Osteocyte (in vitro differentiated cells): ENCODE results near the gene MYO1H. TPM values are rescaled to one million over a fixed set of nuclear protein-coding genes. Genes with fewer than 3 reads are reported as not detected.

Experiments
- DNase-seq: peaks from one replicate; pipeline ENCODE4 v3.0.0; 2021; ENCODE audit warnings: mixed read lengths; ENCODE audit not compliant: unreplicated experiment; ENCODE audit errors: extremely low spot score
- H3K27ac Mint-ChIP-seq: one replicate; pipeline ENCODE4 v1.8.0; 2021; ENCODE audit warnings: mild to moderate bottlenecking, mixed read lengths; ENCODE audit not compliant: unreplicated experiment
- H3K27me3 Mint-ChIP-seq: one replicate; pipeline ENCODE4 v1.8.0; 2021; ENCODE audit warnings: mixed read lengths; ENCODE audit not compliant: unreplicated experiment
- H3K36me3 Mint-ChIP-seq: one replicate; pipeline ENCODE4 v1.8.0; 2021; ENCODE audit warnings: mixed read lengths; ENCODE audit not compliant: unreplicated experiment
- H3K4me1 Mint-ChIP-seq: one replicate; pipeline ENCODE4 v1.8.0; 2021; ENCODE audit warnings: mixed read lengths; ENCODE audit not compliant: unreplicated experiment
- H3K4me3 Mint-ChIP-seq: one replicate; pipeline ENCODE4 v1.8.0; 2021; ENCODE audit warnings: mild to moderate bottlenecking, moderate library complexity, mixed read lengths; ENCODE audit not compliant: unreplicated experiment
- H3K9me3 Mint-ChIP-seq: one replicate; pipeline ENCODE4 v1.8.0; 2021; ENCODE audit warnings: mixed read lengths; ENCODE audit not compliant: unreplicated experiment
- total RNA-seq: library from RNA; stranded (reverse); gene quantifications from 2 replicates; pipeline ENCODE4 v1.2.1, GENCODE V29; 2021
- TF ChIP-seq, protein P1 (sequence below): fragments of 200-600 bp; sonication (generic); IDR thresholded peaks from 2 replicates; pipeline ENCODE4 v1.5.0; 2021; ENCODE audit warnings: antibody characterized with exemption, mild to moderate bottlenecking, moderate library complexity

MYO1H gene
- total RNA-seq, 1 donor from 2014 or later: not detected

DNA sequence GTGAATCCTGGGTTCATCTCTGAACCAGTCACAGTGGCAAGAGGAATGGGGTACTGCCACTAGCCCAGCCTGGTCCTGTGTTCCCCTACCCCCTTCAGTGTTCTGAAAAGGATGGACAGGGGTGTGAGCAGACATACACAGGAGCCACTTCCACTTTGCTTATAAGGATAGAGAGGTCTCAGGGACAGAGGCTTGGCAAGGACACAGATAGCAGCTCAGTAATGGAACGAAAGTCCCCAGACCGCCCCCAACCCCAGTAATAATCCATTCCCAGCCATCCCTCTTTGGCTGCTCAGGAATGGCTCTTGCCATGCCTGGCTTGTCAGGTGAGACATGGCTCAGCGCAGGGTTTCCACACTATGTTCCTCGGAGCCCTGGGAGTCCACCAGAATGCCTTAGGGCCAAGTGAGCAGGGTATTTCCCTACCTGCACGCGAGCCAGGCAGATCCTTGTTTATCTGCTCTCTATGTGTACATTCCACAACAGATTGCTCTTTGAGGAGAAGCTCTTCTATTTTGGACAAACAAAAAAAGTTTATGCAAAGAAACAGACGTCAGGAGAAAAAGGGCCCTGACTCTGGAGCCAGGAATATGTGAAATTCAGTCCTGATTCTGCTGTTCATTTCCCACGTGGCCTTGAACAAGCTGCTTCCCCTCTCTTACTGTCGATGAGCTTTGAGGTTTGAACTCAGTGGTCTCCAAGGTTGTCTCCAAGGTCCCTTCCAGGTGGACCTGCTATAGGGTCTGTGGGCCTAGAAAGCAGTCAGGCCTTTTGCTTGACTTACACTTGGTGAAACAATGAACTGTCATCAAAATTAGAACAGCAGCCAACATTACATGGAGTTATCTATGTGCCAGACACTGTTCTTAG, 139.7 kb downstream of the MYO1H start:
- peaks cover 29% of the 10 kb centered on the region for H3K36me3 Mint-ChIP-seq
- H3K4me1 Mint-ChIP-seq: no peaks in the 10 kb centered on the region
- TF ChIP-seq, protein P1, sequence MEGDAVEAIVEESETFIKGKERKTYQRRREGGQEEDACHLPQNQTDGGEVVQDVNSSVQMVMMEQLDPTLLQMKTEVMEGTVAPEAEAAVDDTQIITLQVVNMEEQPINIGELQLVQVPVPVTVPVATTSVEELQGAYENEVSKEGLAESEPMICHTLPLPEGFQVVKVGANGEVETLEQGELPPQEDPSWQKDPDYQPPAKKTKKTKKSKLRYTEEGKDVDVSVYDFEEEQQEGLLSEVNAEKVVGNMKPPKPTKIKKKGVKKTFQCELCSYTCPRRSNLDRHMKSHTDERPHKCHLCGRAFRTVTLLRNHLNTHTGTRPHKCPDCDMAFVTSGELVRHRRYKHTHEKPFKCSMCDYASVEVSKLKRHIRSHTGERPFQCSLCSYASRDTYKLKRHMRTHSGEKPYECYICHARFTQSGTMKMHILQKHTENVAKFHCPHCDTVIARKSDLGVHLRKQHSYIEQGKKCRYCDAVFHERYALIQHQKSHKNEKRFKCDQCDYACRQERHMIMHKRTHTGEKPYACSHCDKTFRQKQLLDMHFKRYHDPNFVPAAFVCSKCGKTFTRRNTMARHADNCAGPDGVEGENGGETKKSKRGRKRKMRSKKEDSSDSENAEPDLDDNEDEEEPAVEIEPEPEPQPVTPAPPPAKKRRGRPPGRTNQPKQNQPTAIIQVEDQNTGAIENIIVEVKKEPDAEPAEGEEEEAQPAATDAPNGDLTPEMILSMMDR: no peak
- H3K9me3 Mint-ChIP-seq: no peaks in the 10 kb centered on the region
- DNase-seq: no peak
- H3K4me3 Mint-ChIP-seq: no peak overlapping the region
- no peaks in the 10 kb centered on the region for H3K27me3 Mint-ChIP-seq
- H3K27ac Mint-ChIP-seq: no peak overlapping the region

DNA sequence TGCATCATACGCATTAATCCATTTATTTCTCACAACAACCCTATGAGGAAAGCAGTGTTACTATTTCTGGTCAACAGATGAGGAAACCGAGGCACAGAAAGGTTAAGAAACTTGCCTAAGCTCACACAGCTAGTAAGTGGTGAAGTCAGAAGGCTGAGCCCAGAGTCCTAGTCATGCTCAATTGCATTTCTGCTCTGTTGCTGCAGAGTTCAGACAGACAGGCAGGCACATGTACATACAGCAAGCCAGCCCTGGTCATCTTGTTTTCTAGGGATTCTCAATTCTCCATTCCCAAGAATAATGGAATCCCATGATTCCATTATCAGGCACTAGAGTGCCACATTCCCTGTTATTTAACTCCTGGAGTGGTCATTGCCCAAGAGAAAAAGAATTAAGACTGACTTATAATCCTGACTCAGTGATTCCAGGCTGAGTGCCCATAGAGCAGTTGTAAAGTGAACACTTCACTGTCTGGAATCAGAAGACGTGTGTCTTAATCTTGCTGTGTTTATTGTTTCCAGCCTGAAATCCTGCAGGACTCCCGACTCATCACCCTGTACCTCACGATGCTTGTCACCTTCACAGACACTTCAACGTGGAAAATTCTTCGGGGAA, 140.5 kb downstream of the MYO1H start:
- TF ChIP-seq, protein P1: no peak
- no peaks in the 10 kb centered on the region for H3K9me3 Mint-ChIP-seq
- H3K27ac Mint-ChIP-seq: no peak overlapping the region
- no peaks in the 10 kb centered on the region for H3K27me3 Mint-ChIP-seq
- no peaks in the 10 kb centered on the region for H3K4me1 Mint-ChIP-seq
- no peak overlapping the region for H3K4me3 Mint-ChIP-seq
- H3K36me3 Mint-ChIP-seq: peaks cover 29% of the 10 kb centered on the region
- DNase-seq: no peak

GRCh38 chr12:109489016-109489954, 141.6 kb downstream of the MYO1H start:
- Mint-ChIP-seq H3K36me3 (peaks cover 27% of the 10 kb centered on the region), H3K4me1 (no peaks in the 10 kb centered on the region), H3K27me3 (no peaks in the 10 kb centered on the region), H3K9me3 (no peaks in the 10 kb centered on the region), H3K27ac (no peak overlapping the region), H3K4me3 (no peak overlapping the region)
- TF ChIP-seq, protein P1: no peak
- no peak for DNase-seq

GRCh38 chr12:109489955-109490565, 142.4 kb downstream of the MYO1H start:
- no peaks in the 10 kb centered on the region for H3K4me1 Mint-ChIP-seq
- H3K27ac Mint-ChIP-seq: no peak overlapping the region
- peaks cover 30% of the 10 kb centered on the region for H3K36me3 Mint-ChIP-seq
- no peak overlapping the region for H3K4me3 Mint-ChIP-seq
- no peak for DNase-seq
- TF ChIP-seq, protein P1: no peak
- no peaks in the 10 kb centered on the region for H3K9me3 Mint-ChIP-seq
- H3K27me3 Mint-ChIP-seq: no peaks in the 10 kb centered on the region
